GM18526 (cell line): ENCODE measurements around the gene HTRA2.

Source experiments
- POLR2A ChIP-seq: IDR thresholded peaks from 3 replicates; pipeline ENCODE4 v1.6.1; 2011; ENCODE audit not compliant: insufficient read length; ENCODE audit errors: extremely low read depth

The HTRA2 gene

DNA sequence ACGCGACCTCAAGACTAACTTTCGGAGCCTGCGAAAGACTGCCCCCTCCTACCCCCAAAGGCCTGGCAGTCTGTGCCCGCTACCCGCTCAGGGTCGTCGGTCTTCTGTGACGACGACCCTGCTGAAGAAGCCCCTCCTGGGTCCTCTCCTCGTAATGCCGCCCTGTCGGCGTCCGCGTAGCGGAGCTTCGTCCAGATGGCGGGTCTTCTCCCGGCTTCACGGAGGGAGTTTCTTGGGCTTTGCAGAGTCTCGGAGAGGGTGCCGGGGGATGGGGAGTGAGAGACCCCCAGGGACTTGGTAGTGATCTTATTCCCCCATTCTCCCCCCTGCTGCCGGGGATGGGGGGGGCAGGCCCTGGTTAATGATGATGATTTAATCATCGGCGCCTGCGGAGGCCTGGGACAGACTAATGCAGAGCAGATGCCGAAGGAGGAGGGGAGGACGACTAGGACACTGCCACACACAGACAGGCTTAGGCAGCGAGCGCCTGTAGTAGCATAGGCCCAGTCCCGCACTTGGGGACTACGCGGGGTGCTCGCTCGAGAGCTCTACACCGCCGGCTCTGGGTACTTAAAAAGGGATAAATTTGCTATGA, 21.7 kb upstream of the HTRA2 start:
- no peak for TF ChIP-seq POLR2A

DNA sequence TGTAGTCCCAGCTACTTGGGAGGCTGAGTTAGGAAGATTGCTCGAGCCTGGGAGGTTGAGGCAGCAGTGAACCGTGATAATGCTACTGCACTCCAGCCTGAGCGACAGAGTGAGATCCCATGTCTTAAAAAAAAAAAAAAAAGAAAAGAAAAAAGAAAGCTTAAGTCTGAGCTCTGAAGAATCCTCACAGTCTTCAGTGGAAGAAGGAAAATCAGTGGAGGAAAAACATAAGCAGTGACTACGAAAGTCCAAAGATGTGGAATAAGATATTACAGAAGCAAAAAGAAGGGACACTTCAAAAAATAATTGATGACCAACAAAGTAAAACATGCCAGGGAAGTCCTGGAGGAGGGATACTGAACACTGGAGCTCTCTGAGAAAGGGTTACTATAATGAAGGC, 19.5 kb upstream of the HTRA2 start:
- no peak for TF ChIP-seq POLR2A

DNA sequence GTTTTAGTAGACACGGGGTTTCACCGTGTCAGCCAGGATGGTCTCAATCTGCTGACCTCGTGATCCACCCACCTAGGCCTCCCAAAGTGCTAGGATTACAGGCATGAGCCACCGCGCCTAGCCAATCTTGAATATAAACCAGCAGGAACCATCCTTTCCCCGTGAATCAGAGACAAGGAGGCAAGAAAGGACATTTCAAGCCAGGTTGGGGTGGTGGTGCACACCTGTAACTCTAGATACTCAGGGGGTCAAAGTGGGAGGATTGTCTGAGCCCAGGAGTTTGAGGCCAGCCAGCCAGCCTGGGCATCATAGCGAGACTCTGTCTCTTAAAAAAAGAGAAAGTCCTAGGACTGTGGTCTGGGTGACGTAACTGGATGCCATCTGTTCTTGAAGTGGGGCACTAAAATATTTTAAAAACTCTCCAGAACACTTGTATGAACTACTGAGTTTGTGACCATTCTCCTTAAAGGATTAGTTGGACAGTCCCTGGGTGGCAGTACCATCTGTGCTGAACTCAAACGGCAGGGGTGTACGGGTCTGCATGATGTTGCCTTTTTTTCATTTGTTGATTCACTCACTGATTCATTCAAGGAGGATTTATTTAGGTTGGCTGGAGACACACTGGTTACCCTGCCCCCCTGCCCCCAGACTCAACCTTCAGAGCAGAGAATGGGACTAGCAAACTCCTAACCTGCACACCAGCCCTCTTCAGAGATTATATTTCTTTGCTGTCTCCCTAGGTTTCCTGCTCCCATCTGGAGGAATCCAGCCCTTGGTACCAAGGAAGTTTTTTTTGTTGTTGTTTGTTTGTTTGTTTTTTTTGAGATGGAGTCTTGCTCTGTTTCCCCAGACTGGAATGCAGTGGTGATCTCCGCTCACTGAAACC, 18.4 kb upstream of the HTRA2 start:
- no peak for TF ChIP-seq POLR2A

DNA sequence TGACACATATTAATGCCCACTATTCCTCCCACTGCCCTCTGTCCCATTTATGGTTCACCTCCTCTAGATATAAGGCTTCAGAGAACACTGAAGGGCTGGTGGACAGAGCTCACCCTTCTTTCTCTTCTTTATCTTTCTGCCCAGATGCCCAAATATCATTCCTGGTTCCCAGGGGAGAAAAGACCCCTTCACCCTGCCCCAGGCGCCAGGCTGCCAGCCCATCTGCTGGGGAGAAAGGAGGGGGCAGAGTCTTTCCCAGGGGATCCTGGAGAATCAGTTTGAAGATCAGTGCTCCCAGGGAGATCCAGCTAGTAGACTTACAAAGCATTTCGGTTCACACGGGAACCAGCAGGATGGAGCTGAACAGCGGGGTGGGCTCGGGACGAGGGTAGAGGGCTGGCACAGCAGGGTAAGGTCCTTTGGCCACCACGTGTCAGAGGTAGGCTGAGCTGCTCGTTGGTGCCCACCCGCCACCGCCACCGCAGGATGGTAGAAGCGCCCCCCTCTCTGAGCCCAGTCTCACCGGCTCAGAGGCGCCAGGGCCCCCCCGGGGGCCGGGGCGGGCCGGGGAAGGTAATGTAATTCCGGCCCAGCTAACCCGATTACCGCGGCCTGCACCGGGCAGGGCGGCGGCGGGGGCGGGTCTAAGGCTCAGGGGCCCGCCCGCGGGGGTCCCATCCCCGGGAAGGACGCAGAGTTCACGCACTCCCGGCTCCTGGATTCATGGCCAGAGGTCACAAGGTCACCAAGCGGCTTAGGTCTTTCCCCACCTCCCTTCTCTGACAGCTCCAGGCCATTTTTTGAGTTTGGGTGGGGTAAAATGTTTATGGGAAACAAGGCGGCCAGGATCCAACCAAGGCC, 16.8 kb upstream of the HTRA2 start:
- no peak for TF ChIP-seq POLR2A

DNA sequence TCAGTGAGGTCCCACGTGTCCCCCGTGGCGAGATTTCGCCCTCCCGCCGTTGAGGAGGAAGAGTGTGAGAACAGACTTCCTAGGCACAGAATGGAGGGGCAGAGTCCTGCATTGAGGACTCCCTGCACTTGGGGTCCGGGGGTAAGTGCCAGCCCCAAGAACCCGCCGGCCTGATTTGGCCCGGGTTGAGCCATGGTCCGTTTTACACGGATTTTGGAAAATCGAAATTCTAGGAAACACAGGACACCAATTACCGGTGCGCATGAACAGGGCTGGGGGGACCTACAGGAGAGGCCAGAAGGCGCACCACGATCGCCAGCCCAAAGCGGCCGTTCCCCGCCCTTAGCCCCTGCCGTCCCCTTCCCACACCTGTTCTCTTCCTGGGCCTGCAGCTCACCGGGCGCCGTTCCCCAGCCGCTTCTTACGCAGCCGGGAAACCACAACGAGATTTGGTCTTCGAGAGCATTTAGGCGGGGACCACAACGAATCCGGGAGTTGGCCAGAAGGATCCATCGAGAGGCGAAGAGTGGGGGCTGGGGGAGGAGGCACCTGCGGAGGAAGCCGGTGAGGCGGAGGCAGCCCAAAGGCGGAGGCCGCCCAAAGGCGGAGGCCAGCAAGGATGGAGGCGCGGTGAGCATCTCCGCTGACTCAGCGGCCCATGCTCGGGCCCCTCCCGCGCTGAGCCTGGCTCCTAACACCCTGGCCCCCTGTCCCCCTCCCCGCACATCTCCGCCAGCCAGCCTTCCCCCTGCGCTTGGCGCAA, 15.9 kb upstream of the HTRA2 start:
- TF ChIP-seq POLR2A: no peak

DNA sequence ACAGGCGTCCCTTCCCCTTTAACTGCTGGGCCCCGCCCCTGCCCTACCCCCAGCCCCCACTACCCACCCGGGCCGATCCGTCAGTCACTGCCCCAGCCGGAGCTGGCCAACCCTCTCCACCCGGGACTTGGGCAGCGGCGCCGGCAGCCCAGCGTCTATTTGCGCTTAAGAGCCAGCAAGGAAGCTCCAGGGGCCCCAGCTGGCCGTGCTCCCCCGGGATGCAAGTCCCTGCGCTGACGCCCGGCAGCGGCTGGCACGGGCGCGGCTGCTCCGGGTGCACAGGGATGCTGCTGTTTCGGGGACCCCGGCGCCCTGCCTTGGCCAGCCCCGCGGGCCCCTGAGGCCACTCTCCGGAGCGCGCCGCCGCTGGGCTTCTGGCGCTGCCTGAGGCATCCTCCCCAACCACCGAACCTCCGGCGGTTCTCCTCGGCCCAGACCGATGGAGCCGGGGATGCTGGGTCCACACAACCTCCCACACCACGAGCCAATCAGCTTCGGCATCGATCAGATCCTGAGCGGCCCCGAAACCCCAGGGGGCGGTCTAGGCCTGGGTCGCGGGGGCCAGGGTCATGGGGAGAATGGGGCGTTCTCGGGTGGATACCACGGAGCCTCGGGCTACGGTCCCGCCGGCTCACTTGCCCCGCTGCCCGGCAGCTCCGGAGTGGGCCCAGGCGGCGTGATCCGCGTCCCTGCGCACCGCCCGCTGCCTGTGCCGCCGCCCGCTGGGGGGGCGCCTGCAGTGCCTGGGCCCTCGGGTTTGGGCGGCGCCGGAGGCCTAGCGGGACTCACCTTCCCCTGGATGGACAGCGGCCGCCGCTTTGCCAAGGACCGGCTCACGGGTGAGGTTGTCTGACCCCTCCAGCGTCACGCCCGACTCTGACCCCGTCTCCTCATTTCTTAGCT, 15.1 kb upstream of the HTRA2 start, which contains the start of gene TLX2:
TLX2 (plus strand) TSS at position 83 of the 903 bp plus-strand sequence; CDS start at position 440, 357 bp downstream.
- no peak for TF ChIP-seq POLR2A

DNA sequence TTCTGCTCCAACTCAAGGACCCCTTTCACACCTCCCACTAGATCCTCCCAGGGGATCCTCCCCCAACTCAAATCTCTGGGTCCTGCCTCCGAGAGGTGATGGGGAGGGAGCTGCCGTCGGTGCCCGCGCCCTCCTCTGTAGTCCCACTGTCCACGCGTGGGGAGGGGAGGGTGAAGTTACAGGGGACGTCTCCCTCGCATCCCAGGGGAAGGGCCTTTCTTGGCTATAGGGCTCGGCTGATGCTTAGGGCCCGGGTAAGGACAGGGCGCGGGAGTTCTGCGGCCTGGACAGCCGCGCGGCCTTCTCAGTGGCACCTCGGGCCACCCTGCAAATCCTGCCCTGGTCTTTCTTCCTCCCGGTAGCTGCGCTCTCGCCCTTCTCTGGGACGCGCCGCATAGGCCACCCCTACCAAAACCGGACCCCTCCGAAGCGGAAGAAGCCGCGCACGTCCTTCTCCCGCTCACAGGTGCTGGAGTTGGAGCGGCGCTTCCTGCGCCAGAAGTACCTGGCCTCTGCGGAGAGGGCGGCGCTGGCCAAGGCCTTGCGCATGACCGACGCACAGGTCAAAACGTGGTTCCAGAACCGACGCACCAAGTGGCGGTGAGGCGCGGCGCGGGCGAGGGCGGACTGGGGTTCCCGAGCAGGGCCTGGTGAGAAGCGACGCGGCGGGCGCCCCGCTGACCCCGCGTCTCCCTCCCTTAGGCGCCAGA, 14.3 kb upstream of the HTRA2 start:
- TF ChIP-seq POLR2A: no peak

DNA sequence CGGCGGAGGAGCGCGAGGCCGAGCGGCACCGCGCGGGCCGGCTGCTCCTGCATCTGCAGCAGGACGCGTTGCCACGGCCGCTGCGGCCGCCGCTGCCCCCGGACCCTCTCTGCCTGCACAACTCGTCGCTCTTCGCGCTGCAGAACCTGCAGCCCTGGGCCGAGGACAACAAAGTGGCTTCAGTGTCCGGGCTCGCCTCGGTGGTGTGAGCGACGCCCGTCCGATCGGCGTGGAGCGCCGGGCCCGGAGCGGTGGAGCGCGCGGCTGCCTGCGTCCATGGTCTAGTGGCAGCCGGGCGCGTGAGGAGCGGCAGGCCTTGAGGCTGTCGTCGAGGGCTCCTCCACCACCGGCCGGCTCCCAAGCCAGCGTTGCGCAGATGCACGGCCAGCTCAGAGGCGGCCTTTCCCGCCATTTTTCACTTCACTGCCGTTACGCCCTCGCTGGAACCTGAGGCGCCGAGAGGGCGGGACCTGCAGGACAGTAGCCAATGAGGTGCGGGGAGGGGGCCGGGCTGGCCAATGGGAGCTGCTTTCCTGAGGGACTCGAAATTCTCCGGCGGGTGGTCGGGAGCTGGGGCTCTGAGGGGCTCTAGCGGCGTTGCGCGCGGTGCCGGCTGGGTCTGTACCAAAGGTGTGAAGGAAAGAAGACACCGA, 13.6 kb upstream of the HTRA2 start:
- TF ChIP-seq POLR2A: no peak

DNA sequence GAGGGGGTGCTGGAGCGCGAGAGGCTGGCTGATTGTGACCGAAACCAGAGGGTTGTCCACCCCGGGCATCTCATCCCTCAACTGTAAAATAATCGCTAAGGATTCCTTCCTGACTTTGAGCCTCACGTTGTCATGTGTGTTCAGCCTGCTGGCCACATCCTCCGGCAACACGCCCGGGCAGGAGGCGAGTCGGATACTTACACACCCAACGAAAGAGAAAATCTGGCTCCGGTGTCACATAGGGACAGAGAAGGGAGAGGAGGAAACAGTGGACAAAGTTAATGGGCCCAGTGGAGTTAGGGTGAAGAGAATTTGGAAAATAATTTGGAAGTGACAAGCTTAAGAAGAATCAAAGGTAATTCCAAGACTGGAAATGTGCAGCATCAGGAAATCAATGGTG, 13.1 kb upstream of the HTRA2 start:
- no peak for TF ChIP-seq POLR2A

DNA sequence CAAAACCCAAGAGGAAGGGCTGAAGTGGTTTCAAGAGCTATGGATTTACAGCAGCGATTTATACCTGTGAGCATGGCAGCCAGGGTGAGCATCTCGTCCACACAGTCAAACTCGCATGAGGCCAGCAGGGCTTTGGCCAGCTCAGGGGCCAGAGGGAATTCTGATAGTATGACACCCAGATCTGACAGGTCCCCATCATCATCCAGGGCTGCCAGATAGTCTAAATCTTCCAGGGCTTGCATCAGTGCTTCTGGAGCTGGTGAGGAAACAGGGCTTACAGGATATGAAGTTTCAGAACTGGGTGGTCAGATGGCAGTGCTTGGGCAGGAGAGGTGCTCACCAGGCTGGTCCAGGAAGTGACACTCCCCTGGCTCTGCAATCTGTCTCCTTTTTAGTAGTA, 7.2 kb upstream of the HTRA2 start:
- no peak for TF ChIP-seq POLR2A

DNA sequence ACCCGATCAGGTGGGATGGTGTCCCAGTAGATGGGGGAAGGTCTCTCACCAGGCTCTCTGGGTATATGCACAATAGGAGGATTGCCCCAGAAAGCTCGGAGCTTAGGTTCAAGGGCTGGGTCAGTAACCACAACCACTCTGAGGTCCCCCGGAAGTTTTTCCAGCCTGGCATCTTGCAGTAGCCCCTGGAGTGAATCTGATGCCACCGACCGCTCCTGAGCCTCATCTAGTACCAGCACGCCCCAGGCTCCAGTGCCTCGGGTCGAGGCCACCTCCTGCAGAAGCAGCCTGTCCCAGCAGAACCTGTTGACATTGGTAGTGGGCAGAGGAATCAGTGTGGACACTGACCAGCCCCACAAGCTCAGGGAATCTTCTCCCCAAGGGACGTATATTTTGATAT, 5.7 kb upstream of the HTRA2 start:
- no peak for TF ChIP-seq POLR2A

DNA sequence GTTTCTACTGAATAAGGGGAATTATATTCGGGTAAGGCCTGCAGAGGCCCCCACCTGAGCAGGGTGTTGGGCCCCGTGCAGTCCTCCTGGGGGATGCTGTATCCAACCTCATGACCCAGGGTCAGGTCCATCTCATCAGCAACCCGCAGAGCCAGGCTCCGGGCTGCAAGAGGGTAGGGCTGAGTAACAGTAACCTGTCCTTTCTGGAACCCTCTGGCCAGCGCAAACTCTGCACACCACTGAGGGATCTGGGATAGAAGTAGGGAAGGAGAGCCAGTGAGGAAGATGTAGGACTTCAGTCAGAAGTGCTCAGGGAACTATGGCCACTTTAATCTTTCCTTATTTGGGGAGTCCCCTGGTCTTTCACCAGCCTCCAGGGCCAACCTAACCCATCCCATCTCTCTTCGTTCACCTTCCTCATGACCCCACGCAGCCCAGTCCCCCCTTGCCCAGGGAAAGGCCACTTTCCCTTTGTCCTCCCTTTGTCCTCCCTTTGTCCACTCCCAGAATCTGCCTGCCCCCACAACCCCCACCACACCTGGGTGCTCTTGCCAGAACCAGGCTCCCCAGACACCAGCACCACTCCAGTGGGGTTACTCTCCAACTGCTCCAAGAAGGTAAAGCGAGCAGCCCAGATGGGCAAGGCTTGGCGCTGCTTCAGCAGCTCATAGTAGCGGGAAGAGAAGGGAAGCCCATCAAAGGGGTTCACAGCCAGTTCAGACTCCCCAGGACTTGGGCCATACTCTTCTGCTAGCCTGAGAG, 4.6 kb upstream of the HTRA2 start:
- TF ChIP-seq POLR2A: no peak
